HG03442 (cell line): ENCODE measurements around the gene FUT3.
"Not testable (repeated sequence)": the region's sequence is repeated elsewhere in the genome, so short reads cannot be mapped to it uniquely, and the experiment has no call there.

Source experiments
- ATAC-seq: cut with Tn5 transposase; IDR thresholded peaks from one replicate; pipeline ENCODE4 v1.9.1; 2021; ENCODE audit warnings: mild to moderate bottlenecking, moderate library complexity; ENCODE audit not compliant: unreplicated experiment

FUT3 gene

GRCh38 chr19:5851302-5851701, at the start of gene FUT3:
FUT3 (minus strand) TSS chr19:5851449.
- no peak for ATAC-seq

DNA sequence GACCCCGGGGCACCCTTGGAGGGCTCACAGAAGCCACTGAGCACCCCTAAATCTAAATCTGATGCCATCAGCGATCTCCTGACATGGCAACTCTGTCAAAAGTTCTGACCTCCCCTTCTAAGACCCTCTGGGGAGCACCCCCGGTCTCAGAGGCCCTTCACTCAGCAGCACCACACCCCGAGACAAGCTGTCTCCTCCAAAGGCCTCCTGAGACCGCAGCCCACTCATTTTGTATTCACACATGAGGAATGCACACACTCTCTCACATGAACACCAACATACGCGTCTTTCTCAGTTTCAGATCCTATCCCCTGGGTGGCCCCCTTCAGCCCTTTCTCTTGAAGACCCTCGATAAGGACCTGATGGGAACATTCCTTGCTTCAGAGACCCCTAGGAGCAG, 49.7 kb upstream of the FUT3 start:
- no peak for ATAC-seq

- ATAC-seq = no peak
Observed at GRCh38 chr19:5899728-5900526, 48.7 kb upstream of the FUT3 start.

- ATAC-seq = no peak
Observed at GRCh38 chr19:5897189-5897969, 46.1 kb upstream of the FUT3 start.

DNA sequence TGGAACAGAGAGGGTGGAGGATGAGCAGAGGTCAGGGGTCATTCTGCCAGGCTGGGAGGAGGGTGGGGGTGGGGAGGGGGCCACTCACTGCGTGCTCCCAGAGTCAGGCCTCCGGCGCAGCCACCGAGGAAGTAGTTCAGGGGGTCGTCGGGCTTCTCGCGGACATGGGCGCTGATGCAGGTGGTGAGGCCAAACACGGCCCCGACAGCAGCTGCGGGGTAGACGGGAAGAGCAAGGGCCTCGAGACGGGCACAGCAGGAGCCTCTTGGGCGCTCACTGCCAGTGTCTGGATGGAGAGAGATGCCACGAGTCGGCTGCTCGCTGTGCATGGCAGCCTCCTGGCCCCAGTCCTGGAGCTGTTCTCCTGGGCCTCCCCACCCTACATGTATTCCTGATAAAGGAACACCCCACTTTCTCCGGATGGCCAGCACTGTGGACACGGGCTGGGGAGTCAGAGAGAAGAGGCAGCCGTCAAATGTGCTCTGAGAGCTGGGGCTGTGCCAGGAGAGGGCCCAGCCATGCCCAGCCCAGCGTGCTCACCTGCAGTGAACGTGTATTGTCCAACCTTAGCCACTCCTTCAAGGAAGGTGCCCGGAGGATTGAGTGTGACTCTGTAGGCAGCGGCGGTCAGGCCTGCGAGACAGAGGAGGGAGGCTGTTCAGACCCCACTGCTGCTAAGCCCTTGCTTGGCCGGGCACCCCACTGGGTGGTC, 45.3 kb upstream of the FUT3 start:
- no peak for ATAC-seq

- ATAC-seq = no peak
Observed at GRCh38 chr19:5895890-5896289, 44.6 kb upstream of the FUT3 start.

DNA sequence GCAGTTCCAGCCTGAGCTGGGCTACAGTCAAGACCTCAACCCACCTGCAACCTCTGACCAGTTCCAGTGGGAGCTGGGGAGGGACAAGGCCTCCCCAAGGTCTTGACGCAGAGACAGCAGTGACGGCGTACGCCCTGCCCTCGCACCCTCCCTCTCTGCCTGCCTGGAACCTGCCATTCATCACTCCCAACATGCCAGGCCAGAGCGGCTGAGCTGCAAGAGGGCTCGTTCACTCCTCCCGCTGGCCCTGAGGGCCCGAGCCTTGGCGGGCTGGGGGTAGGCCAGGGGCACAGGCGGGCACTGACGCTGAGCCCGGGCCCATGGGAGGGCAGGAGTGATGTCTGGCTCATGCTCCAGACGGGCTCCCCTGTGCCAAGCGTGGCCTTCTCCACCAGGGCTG, 44.2 kb upstream of the FUT3 start:
- ATAC-seq = no peak

- no peak for ATAC-seq
Observed at GRCh38 chr19:5894704-5895349, 43.6 kb upstream of the FUT3 start.

DNA sequence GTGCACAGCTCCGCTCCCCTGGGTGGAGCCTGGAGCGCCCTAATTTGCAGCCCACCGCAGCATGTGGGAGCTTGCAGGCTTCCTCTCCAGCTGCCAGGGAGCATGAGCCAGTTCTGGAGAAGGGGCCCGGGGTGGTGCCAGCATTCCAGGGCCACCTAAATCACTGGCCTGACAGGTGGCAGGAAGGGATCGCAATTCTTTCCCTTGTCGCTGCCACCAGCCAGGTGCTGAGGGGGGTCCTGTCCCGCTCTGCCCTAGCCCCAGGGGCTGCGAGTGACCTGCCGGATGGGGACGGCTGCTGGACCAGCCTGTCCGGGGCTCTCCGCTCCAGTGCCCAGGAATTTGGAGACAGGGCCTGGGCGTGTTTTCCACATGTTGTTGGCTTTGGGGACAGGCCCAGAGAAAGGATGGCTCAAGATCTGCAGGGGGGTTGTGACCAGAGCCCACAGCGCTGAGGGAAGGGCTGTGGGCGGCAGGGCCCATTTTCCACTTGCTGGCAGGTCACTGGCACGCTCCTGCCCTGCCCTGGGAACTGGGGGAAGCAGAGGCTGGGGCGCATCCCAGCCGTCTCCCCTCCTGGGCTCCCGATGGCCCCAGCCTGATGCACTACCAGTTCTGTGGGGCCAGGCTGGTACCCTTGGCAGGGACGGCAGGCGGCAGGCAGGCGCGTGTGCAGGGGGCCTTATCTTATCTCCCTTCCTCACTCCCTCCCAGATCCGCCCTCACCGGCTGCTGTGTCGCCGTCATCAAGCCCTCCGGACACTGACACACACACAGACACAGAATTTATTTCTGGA, 42.9 kb upstream of the FUT3 start:
- no peak for ATAC-seq

DNA sequence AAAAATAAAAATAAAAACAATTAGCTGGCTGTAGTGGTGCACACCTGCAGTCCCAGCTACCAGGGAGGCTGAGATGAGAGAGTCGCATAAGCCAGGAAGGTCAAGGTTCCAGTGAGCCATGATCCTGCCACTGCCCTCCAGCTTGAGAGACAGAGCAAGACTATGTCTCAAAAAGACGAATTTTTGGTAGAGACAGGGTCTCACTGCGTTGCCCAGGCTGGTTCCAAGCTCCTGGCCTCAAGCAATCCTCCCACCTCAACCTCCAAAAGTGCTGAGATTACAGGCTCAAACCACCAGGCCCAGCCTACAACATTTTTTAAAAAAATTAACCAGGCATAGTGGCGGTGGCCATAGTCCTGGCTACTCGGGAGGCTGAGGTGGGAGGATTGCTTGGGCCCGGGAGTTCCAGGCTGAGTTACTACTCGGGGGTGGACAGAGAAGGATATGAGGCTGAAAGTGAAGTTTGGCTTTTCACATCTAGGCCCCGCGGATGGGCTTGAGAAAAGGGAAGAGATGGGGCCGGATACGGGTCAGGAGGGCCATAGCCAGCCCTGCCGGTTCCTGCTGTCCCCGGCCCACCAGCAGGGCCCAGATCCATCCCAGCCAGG, 42.2 kb upstream of the FUT3 start:
- ATAC-seq = no peak

- ATAC-seq = no peak
Observed at GRCh38 chr19:5892772-5893275, 41.6 kb upstream of the FUT3 start.

DNA sequence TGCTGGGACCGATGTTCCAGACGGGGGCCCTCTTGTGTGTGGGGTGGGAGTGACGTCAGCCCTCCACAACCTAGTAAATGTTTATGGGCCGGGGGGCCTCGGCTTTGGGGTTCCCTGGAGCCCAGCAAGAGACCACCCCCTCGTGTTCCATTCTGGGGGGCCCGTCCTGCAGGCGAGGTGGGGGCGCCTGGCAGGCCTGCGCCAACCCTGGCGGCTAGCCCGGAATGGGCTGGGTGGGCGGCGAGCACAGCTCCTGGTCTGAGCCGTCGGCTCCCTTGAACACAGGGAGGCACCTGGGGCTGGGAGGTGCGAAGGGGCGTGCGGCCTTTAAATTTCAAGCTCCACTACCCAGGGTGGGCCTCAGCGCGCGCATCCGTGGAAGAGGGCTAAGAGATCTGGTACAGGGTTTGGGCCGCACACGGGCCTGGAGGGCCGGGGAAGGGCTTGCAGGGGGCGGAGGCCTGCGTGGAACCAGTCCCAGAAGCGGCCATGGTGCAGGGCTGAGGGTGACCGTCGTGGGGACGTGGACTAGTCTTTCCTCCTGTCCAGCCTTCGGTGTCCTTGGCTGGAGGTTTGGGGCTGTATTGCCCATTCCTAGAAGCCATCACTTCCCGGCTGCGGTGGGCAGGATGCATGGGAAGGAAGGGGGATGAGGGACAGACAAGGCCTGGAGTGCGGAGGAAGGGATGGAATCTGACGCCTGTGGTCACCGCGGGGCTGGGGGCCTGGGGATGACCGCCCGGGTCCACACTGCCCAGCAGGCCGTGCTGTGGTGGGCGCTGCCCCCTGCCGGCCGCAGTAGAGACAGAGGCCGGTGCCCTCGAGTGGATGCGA, 40.9 kb upstream of the FUT3 start:
- ATAC-seq = no peak

GRCh38 chr19:5891572-5891937, 40.3 kb upstream of the FUT3 start:
- no peak for ATAC-seq

- ATAC-seq = no peak
Observed at GRCh38 chr19:5890099-5890498, 38.9 kb upstream of the FUT3 start.

GRCh38 chr19:5889288-5889971, 38.2 kb upstream of the FUT3 start:
- ATAC-seq = no peak

GRCh38 chr19:5884065-5884811, 33.0 kb upstream of the FUT3 start:
- ATAC-seq = not testable (repeated sequence)

- ATAC-seq = not testable (repeated sequence)
Observed at GRCh38 chr19:5883157-5883873, 32.1 kb upstream of the FUT3 start.
